CD4-positive, alpha-beta T cell (primary cell): ENCODE results near the gene DAD1. TPM values are rescaled to one million over a fixed set of nuclear protein-coding genes. Genes with fewer than 3 reads are reported as not detected.

Experiments used
- ATAC-seq: fragments of 200-7000 bp; cut with Tn5 transposase; one replicate; pipeline ENCODE4 v1.10.0; 2022; ENCODE audit warnings: mild to moderate bottlenecking; ENCODE audit not compliant: poor library complexity
- CTCF ChIA-PET: fragments of 350-600 bp; sonication (Branson Sonifier 250); formaldehyde crosslinking; loops from one replicate; lab custom pipeline; 2021; ENCODE audit warnings: antibody characterized with exemption, inconsistent platforms; lab: Charles Lee
- POLR2A ChIA-PET: fragments of 350-600 bp; sonication (Branson Sonifier 250); formaldehyde crosslinking; loops from one replicate; lab custom pipeline; 2021; ENCODE audit warnings: antibody characterized with exemption, inconsistent platforms; lab: Charles Lee
- DNase-seq, 14 experiments: peaks; one replicate each; pipeline ENCODE4 v3.0.0-alpha.2; 2013 to 2020; ENCODE audit warnings: mixed read lengths in 2 of 14
- H3K27ac ChIP-seq, 2 donors: one replicate each; pipeline versions ENCODE4 v1.5.1 to v1.7.0; 2013; ENCODE audit warnings: low read length in 2 of 2, low read depth in 1 of 2, mild to moderate bottlenecking in 1 of 2
- H3K27me3 ChIP-seq, 2 experiments: 1 replicate in 1 of 2; 2 replicates in 1 of 2; pipeline versions ENCODE4 v1.6.1 to v1.7.0; 2013; ENCODE audit warnings: low read length in 2 of 2, control low read depth in 1 of 2, mild to moderate bottlenecking in 1 of 2, moderate library complexity in 1 of 2; ENCODE audit not compliant: insufficient read depth in 2 of 2, control insufficient read depth in 1 of 2
- H3K36me3 ChIP-seq: one replicate; pipeline ENCODE4 v1.6.1; 2013; ENCODE audit warnings: low read length, control low read depth; ENCODE audit not compliant: insufficient read depth
- H3K4me1 ChIP-seq: one replicate; pipeline ENCODE4 v1.6.1; 2013; ENCODE audit warnings: low read length, control low read depth; ENCODE audit not compliant: insufficient read depth
- H3K4me3 ChIP-seq: one replicate; pipeline ENCODE4 v1.5.1; 2013; ENCODE audit warnings: mild to moderate bottlenecking, low read length, moderate library complexity
- H3K9me3 ChIP-seq, 2 experiments: 1 replicate in 1 of 2; 2 replicates in 1 of 2; pipeline versions ENCODE4 v1.6.1 to v1.7.0; 2013; ENCODE audit warnings: low read length in 2 of 2, mild to moderate bottlenecking in 2 of 2, control low read depth in 1 of 2, moderate library complexity in 1 of 2; ENCODE audit not compliant: control insufficient read depth in 1 of 2, insufficient read depth in 1 of 2
- H3K27ac Mint-ChIP-seq: one replicate; pipeline ENCODE4 v1.8.0; 2020; ENCODE audit warnings: mixed read lengths
- H3K27me3 Mint-ChIP-seq: one replicate; pipeline ENCODE4 v1.8.0; 2021; ENCODE audit warnings: mixed read lengths
- H3K36me3 Mint-ChIP-seq: one replicate; pipeline ENCODE4 v1.8.0; 2021; ENCODE audit warnings: low read depth, mixed read lengths
- H3K4me1 Mint-ChIP-seq: one replicate; pipeline ENCODE4 v1.8.0; 2021; ENCODE audit warnings: low read depth, mixed read lengths
- H3K4me3 Mint-ChIP-seq: one replicate; pipeline ENCODE4 v1.8.0; 2020; ENCODE audit warnings: mild to moderate bottlenecking, mixed read lengths
- H3K9me3 Mint-ChIP-seq: one replicate; pipeline ENCODE4 v1.8.0; 2020; ENCODE audit warnings: mixed read lengths
- CTCF ChIP-seq: fragments of 200-600 bp; IDR thresholded peaks from one replicate; pipeline ENCODE4 v1.8.0; 2022; ENCODE audit warnings: antibody characterized with exemption, mild to moderate bottlenecking
- intact Hi-C, 2 experiments: fragments of 100-400 bp; cut with DNase I in 1 of 2; cut with micrococcal nuclease in 1 of 2; formaldehyde crosslinking; loops; one replicate each; pipeline versions ENCODE4 v1.15.1 to v1.9.0; 2023 to 2025; cut with DNase I, micrococcal nuclease
- total RNA-seq, 174 experiments: library from RNA in 2 of 174; stranded (reverse) in 2 of 174; gene quantifications; one replicate each; pipeline ENCODE4 v1.2.3 and lab custom pipeline; 2021 to 2026

DAD1 gene
- total RNA-seq, 2 experiments from 2014 or later: 41.8 to 44.1 TPM

- ATAC-seq (no peak), DNase-seq (peak in 1 of 14 experiments; percentile 42)
- Mint-ChIP-seq H3K27ac (peak overlapping the region; percentile 93), H3K27me3 (no peaks in the 10 kb centered on the region), H3K36me3 (peaks cover 100% of the 10 kb centered on the region), H3K4me3 (peak overlapping the region; percentile 81), H3K9me3 (no peaks in the 10 kb centered on the region), H3K4me1 (peaks cover 99% of the 10 kb centered on the region)
- intact Hi-C loops: loop anchor here in 1 of 2 experiments (1.0 kb wide), 1 partner anchor 8 kb away; no protein-coding TSS in a partner anchor
- CTCF ChIA-PET: interaction anchor here (1.0 to 5.3 kb wide), 9 partner anchors 8 to 686 kb away, joined by 3 to 31 read pairs (median 4); no protein-coding TSS in a partner anchor
- POLR2A ChIA-PET: interaction anchor here (0.9 to 8.3 kb wide), 24 partner anchors 9 to 789 kb away, joined by 3 to 331 read pairs (median 4); partner anchors contain the start of gene DAD1
- Histone ChIP-seq H3K4me3 (peak overlapping the region; percentile 61), H3K4me1 (peaks cover 86% of the 10 kb centered on the region), H3K36me3 (peaks cover 100% of the 10 kb centered on the region), H3K27me3 (no peaks in the 10 kb centered on the region), H3K27ac (peak overlapping the region; percentile 61 to 99), H3K9me3 (no peaks in the 10 kb centered on the region)
- TF ChIP-seq CTCF: no peak
Measured at GRCh38 chr14:22537436-22538310, 51.4 kb downstream of the DAD1 start.

GRCh38 chr14:22536853-22537338 lies 52.1 kb downstream of the DAD1 start:
- peak overlapping the region; percentile 61 for H3K4me3 ChIP-seq
- intact Hi-C loops: loop anchor here in 1 of 2 experiments (1.0 kb wide), 1 partner anchor 8 kb away; no protein-coding TSS in a partner anchor
- TF ChIP-seq CTCF: no peak

DNA sequence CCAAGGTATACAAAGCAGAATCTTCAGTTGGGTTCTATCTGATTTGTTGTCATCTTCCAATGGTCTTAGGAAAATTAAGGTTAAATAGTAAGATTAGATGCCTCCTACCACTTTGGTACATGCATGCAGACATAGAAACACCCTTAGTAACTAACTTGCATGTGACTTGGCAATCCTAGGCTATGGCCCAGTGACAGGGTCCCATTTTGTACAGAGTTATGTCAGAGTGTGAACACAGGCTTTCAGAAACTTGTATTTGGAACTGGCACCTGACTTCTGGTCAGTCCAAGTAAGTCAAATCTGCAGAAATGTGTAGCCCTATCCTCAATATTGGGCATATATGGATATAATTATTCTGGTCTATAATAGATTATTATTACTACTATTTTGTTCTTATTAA lies 53.1 kb downstream of the DAD1 start:
- Mint-ChIP-seq H3K9me3 (no peaks in the 10 kb centered on the region), H3K27me3 (no peaks in the 10 kb centered on the region), H3K36me3 (peaks cover 100% of the 10 kb centered on the region), H3K27ac (peak overlapping the region; percentile 93), H3K4me1 (peaks cover 99% of the 10 kb centered on the region), H3K4me3 (peak overlapping the region; percentile 36)
- ATAC-seq (no peak), DNase-seq (no peak)
- Histone ChIP-seq H3K27ac (peak overlapping the region; percentile 61 to 99), H3K4me1 (peaks cover 87% of the 10 kb centered on the region), H3K36me3 (peaks cover 100% of the 10 kb centered on the region), H3K9me3 (no peaks in the 10 kb centered on the region), H3K4me3 (peak overlapping the region; percentile 61), H3K27me3 (no peaks in the 10 kb centered on the region)
- intact Hi-C loops: loop anchor here in 1 of 2 experiments (2.0 kb wide), 1 partner anchor 17 kb away; no protein-coding TSS in a partner anchor
- CTCF ChIA-PET: interaction anchor here (2.4 to 5.3 kb wide), 3 partner anchors 12 to 34 kb away, joined by 8 to 31 read pairs (median 24); no protein-coding TSS in a partner anchor
- TF ChIP-seq CTCF: no peak
- POLR2A ChIA-PET: interaction anchor here (0.8 to 12.3 kb wide), 11 partner anchors 7 to 557 kb away, joined by 3 to 331 read pairs (median 15); no protein-coding TSS in a partner anchor

More at GRCh38 chr14:22536853-22537338, 52.1 kb downstream of the DAD1 start:
- Mint-ChIP-seq H3K27me3 (no peaks in the 10 kb centered on the region), H3K9me3 (no peaks in the 10 kb centered on the region), H3K27ac (peak overlapping the region; percentile 93), H3K4me3 (peak overlapping the region; percentile 81), H3K36me3 (peaks cover 100% of the 10 kb centered on the region), H3K4me1 (peaks cover 99% of the 10 kb centered on the region)
- peaks cover 86% of the 10 kb centered on the region for H3K4me1 ChIP-seq
- H3K9me3 ChIP-seq: no peaks in the 10 kb centered on the region
- DNase-seq: peak in 13 of 14 experiments; percentile 66 to 92 (median 74)
- peak; percentile 85 for ATAC-seq
- H3K27me3 ChIP-seq: no peaks in the 10 kb centered on the region
- ChIA-PET POLR2A (interaction anchor here (0.8 to 8.3 kb wide), 14 partner anchors 8 to 572 kb away, joined by 3 to 331 read pairs (median 4); partner anchors contain the start of gene DAD1), CTCF (interaction anchor here (1.0 to 5.3 kb wide), 7 partner anchors 11 to 685 kb away, joined by 3 to 31 read pairs (median 5); no protein-coding TSS in a partner anchor)
- H3K27ac ChIP-seq: peak overlapping the region; percentile 61 to 99
- H3K36me3 ChIP-seq: peaks cover 100% of the 10 kb centered on the region
